NT2/D1 (cell line): ENCODE results near the gene C1S.

Source experiments
- DNase-seq: peaks from one replicate; pipeline ENCODE4 v3.0.0-alpha.2; 2011; ENCODE audit warnings: low read depth, low spot score
- H3K27me3 ChIP-seq: 2 replicates; pipeline ENCODE4 v1.6.0; 2011; ENCODE audit warnings: mild to moderate bottlenecking; ENCODE audit not compliant: insufficient read length, insufficient read depth
- H3K36me3 ChIP-seq: 2 replicates; pipeline ENCODE4 v1.6.1; 2011; ENCODE audit warnings: mild to moderate bottlenecking, low read length, mixed read lengths; ENCODE audit not compliant: insufficient read depth, insufficient read length
- H3K4me1 ChIP-seq: 2 replicates; pipeline ENCODE4 v1.5.1; 2011; ENCODE audit not compliant: insufficient read depth, insufficient read length
- H3K4me3 ChIP-seq: 2 replicates; pipeline ENCODE4 v1.5.1; 2011; ENCODE audit warnings: low read depth; ENCODE audit not compliant: insufficient read length
- H3K9ac ChIP-seq: 2 replicates; pipeline ENCODE4 v1.6.0; 2011; ENCODE audit warnings: low read depth; ENCODE audit not compliant: insufficient read length
- H3K9me3 ChIP-seq: 2 replicates; pipeline ENCODE4 v1.5.1; 2011; ENCODE audit warnings: mild to moderate bottlenecking, low read length; ENCODE audit not compliant: insufficient read depth
- SUZ12 ChIP-seq: IDR thresholded peaks from 2 replicates; pipeline ENCODE4 v1.6.1; 2011; ENCODE audit not compliant: insufficient read length, insufficient read depth; ENCODE audit errors: extremely low read depth
- YY1 ChIP-seq: IDR thresholded peaks from 2 replicates; pipeline ENCODE4 v1.6.1; 2011; ENCODE audit not compliant: insufficient read length, insufficient read depth
- ZNF274 ChIP-seq: IDR thresholded peaks from 2 replicates; pipeline ENCODE4 v1.6.1; 2011; ENCODE audit warnings: mild to moderate bottlenecking, low read depth, low read length

The C1S gene

GRCh38 chr12:7092229-7092985, 31.9 kb downstream of the C1S start, which contains the start of gene C1R:
Gene C1R (minus strand): TSS chr12:7092445. CDS start chr12:7092388, 57 bp downstream.
- H3K9ac ChIP-seq, result peak within 1 kb of the TSS; percentile 5
- H3K27me3 ChIP-seq, result no peaks in the 10 kb centered on the region
- no peaks in the 10 kb centered on the region for H3K9me3 ChIP-seq
- H3K36me3 ChIP-seq, result no peaks in the 10 kb centered on the region
- H3K4me3 ChIP-seq, result no peak within 1 kb of the TSS
- peak; percentile 86 for DNase-seq
- TF ChIP-seq ZNF274 (no peak), SUZ12 (no peak), YY1 (no peak)
- peaks cover 49% of the 10 kb centered on the region for H3K4me1 ChIP-seq

GRCh38 chr12:7092986-7093460, 32.5 kb downstream of the C1S start:
- no peak for TF ChIP-seq YY1
- TF ChIP-seq SUZ12, result no peak
- no peak for TF ChIP-seq ZNF274
- Histone ChIP-seq H3K9me3 (no peaks in the 10 kb centered on the region), H3K36me3 (no peaks in the 10 kb centered on the region), H3K9ac (peak overlapping the region; percentile 5), H3K4me3 (no peak overlapping the region), H3K27me3 (no peaks in the 10 kb centered on the region), H3K4me1 (peaks cover 49% of the 10 kb centered on the region)
- no peak for DNase-seq

DNA sequence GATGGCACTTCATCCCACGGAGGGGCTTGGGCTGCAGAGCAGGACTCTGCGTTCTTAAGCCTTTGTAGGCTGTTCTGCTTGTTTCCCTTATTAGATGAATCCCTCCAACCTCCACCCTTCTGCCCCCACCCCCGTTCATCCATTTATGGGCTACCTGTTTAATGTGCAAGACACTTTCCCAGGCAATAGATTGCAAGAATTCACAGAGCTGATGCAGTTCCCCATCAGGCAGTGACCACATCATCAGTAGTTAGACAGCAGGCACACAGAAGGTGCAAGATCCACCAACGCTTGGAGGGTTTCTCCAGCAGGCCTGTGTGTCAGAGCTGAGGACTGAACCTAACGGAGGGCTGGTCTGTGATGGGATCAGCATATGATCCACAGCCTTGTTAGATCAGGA, 33.0 kb downstream of the C1S start:
- no peaks in the 10 kb centered on the region for H3K9me3 ChIP-seq
- no peak overlapping the region for H3K9ac ChIP-seq
- peaks cover 49% of the 10 kb centered on the region for H3K4me1 ChIP-seq
- DNase-seq, result no peak
- H3K4me3 ChIP-seq, result no peak overlapping the region
- TF ChIP-seq ZNF274, result no peak
- H3K27me3 ChIP-seq, result no peaks in the 10 kb centered on the region
- H3K36me3 ChIP-seq, result no peaks in the 10 kb centered on the region

DNA sequence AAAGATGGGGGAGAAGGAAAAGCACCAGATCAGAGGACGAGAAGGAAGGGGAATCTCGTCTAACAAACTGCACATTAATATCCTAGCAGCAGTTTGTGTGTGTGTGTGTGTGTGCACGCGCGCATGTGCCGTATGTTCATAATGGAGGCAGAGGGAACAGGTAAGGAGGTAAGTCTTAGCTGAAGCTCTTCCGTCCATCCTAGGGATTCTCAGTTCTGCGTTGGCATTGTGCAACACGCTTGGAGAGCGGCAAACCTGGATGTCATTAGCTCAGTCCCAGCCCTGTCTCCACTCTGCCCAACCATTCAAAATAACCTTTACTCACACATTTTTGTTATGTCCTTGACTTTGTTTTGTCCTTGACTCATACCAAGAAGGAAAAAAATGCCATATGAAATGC, 33.4 kb downstream of the C1S start:
- no peaks in the 10 kb centered on the region for H3K27me3 ChIP-seq
- no peak overlapping the region for H3K9ac ChIP-seq
- no peaks in the 10 kb centered on the region for H3K36me3 ChIP-seq
- peaks cover 49% of the 10 kb centered on the region for H3K4me1 ChIP-seq
- no peak overlapping the region for H3K4me3 ChIP-seq
- no peaks in the 10 kb centered on the region for H3K9me3 ChIP-seq
- DNase-seq, result no peak
- TF ChIP-seq YY1 (no peak), SUZ12 (no peak), ZNF274 (no peak)

- no peaks in the 10 kb centered on the region for H3K27me3 ChIP-seq
- no peak for DNase-seq
- no peaks in the 10 kb centered on the region for H3K9me3 ChIP-seq
- TF ChIP-seq SUZ12, result no peak
- no peak for TF ChIP-seq ZNF274
- TF ChIP-seq YY1, result no peak
- H3K4me1 ChIP-seq, result peaks cover 29% of the 10 kb centered on the region
- H3K9ac ChIP-seq, result no peak overlapping the region
- H3K4me3 ChIP-seq, result no peak overlapping the region
- peaks cover 7% of the 10 kb centered on the region for H3K36me3 ChIP-seq
These were observed 35.8 kb downstream of the C1S start for GRCh38 chr12:7096006-7096932.

GRCh38 chr12:7096979-7097378, 36.5 kb downstream of the C1S start:
- H3K27me3 ChIP-seq, result no peaks in the 10 kb centered on the region
- H3K36me3 ChIP-seq, result peaks cover 9% of the 10 kb centered on the region
- DNase-seq, result no peak
- no peak overlapping the region for H3K4me3 ChIP-seq
- no peak for TF ChIP-seq YY1
- TF ChIP-seq ZNF274, result no peak
- no peak for TF ChIP-seq SUZ12
- H3K4me1 ChIP-seq, result peaks cover 22% of the 10 kb centered on the region
- H3K9ac ChIP-seq, result no peak overlapping the region
- H3K9me3 ChIP-seq, result no peaks in the 10 kb centered on the region
